Measurements from ENCODE around the gene HEXIM1.

Gene HEXIM1

GRCh38 chr17:45130681-45131615, 17.3 kb upstream of the HEXIM1 start:
- no peak for DNase-seq (ENCODE audit: low spot score)

- DNase-seq (ENCODE audit: low spot score) = no peak
Observed at GRCh38 chr17:45131616-45132319, 16.5 kb upstream of the HEXIM1 start.

DNA sequence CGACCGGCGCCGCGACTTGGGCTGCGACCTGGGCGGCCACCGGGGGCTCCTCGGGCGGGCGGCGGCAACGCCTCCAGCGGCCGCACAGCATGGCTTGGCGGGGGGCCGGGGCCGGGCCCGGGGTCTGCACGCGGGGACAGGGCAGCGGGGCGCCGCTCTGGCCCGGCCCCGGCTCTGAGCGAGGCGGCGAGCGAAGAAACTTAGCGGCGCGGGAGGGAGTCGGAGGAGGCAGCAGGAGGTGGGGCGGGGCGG, 16.0 kb upstream of the HEXIM1 start, which contains the start of gene PLCD3:
TSS of gene PLCD3 (minus strand) at position 196 of the 252 bp plus-strand sequence. CDS start at position 91, 105 bp downstream.
- no peak for DNase-seq (ENCODE audit: low spot score)

- peak; percentile 80 for DNase-seq (ENCODE audit: low spot score)
Observed at GRCh38 chr17:45132572-45133463, 15.5 kb upstream of the HEXIM1 start.

DNA sequence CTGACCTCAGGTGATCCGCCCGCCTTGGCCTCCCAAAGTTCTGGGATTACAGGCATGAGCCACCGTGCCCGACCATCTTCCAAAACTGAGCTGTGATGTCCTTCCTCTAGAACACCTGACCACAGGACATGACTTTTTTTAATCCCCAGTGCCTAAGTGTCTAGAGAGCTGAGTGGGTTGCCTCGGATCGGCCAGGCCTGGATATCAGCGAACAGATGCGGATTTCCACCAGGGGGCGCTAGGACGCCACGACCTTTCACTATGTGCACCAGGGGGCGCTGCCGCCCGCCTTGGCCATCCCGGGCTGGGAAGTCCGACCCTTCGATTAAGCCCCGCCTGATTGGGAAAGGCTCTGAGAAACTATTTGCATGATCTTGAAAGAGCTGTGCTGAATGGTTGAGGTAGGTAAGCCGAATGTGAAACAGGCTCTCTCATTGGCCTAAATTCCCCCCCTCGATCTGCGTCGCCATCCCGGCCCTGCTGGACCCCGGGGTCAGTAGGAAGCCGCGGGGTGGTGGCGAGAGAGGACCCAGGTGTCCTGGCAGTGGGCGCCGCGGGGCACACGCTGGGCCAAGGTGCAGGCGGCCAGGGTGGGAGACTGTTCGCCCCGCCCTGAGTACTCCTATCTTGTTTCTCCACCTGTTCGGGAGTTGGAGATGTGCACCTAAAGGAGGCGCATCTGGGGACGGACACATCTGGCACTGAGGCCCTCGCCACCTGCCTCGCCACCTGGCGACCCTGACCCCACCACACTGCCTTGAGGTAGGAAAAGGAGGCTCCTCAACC, 12.9 kb upstream of the HEXIM1 start, which contains the start of gene ACBD4:
TSS of gene ACBD4 (plus strand) at position 496 of the 786 bp plus-strand sequence. CDS start 458 bp downstream, outside the sequence.
- peak; percentile 99 for DNase-seq (ENCODE audit: low spot score)

- no peak for DNase-seq (ENCODE audit: low spot score)
Observed at GRCh38 chr17:45135978-45136791, 12.1 kb upstream of the HEXIM1 start.

- DNase-seq (ENCODE audit: low spot score) = no peak
Observed at GRCh38 chr17:45136846-45137560, 11.3 kb upstream of the HEXIM1 start.

DNA sequence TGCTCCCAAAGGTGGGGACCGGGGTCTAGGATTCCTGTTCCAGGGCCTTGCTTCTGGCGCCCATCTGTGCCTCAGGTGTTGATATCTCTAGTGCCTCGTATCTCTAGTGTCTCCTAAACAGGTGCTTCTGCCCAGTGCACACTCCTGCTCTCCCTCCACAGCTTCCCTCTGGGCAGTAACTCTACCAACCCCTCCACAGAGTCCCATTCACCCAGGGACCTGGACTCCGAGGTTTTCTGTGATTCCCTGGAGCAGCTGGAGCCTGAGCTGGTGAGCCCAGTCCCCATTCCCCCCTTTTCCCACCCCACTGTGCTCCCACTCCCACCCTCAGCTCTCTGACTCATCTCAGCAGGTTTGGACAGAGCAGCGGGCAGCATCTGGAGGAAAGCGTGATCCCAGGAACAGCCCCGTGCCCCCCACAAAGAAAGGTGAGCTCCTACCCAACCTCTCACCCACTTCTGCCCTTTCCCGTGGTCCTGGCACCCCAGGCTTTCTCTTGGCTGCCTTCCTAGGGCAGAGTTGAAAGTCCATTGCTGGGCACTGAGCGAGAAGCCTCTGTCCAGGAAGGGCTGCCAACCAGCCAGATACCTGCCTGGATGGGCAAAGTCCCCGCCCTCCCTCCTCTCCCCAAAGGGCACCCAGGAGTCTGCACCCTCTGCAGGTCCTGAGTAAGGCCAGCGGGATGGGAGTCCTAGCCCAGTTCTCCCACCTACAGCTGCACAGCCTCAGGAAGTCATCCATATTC, 10.5 kb upstream of the HEXIM1 start:
- no peak for DNase-seq (ENCODE audit: low spot score)

DNA sequence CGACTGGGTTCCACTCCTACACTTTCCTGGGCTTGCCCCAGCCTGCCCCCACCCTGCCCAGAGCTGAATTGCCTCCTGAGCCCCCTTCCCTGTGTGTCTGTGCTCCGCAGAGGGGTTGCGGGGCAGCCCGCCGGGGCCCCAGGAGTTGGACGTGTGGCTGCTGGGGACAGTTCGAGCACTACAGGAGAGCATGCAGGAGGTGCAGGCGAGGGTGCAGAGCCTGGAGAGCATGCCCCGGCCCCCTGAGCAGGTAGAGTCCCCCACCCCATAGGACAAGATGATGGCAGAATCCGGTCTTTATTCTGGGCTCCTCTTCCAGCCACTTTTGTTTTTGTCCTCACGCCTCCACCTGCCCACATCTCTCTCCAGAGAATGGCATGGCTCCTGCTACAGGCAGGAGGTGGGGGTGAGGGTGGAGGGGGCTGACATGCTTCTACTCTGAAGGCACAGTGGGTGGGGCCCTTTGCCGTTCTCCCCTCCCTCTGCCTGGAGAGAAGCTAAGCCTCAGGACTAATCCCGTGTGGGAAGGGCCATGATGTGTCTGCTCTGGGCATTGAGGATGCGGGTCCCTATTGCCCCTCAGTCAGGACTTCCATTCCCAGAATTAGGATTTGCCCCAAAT, 9.3 kb upstream of the HEXIM1 start:
- no peak for DNase-seq (ENCODE audit: low spot score)

DNA sequence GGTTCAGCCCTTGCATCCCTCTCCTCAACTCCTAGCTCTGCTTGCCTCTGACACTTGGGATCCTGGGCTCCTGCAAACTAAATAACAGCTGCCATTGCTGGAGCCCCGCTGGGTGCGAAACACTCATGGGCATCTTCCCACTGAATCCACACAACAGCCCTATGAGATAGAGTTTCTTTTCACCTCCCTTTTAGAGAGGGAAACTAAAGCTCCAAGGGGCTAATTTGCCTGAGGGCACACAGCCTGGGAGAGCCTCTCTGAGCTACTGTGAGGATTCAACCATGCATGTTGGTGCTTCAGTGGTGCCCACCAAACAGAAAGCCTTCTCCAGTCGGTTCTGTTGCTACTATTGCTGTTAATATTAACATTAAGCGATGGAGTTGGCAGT, 8.7 kb upstream of the HEXIM1 start:
- DNase-seq (ENCODE audit: low spot score) = no peak

DNA sequence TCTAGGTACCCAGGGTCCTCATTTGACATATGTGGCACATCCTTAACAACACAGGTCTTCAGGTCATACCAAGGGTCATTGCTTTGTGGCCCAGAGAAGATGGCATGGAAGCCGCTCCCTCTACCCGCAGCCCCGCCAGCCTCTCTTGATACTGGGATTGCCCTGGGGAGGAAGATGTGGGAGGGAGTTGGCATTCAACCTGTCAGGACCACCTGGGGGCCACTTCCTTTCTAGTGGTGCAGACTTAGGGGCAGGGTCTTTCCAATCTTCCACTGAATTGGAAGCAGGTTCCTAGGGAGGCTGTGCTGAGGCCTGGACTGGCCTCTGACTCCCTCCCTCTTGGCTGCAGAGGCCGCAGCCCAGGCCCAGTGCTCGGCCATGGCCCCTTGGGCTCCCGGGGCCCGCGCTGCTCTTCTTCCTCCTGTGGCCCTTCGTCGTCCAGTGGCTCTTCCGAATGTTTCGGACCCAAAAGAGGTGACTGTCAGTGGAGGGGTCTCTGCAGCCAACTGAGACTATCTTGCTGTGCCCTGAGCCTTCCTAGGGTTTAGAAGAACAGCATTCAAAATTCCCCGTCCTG, 5.1 kb upstream of the HEXIM1 start:
- no peak for DNase-seq (ENCODE audit: low spot score)

GRCh38 chr17:45143767-45144198, 4.5 kb upstream of the HEXIM1 start:
- peak; percentile 62 for DNase-seq (ENCODE audit: low spot score)

GRCh38 chr17:45144199-45145034, 3.9 kb upstream of the HEXIM1 start:
- DNase-seq (ENCODE audit: low spot score) = no peak

DNA sequence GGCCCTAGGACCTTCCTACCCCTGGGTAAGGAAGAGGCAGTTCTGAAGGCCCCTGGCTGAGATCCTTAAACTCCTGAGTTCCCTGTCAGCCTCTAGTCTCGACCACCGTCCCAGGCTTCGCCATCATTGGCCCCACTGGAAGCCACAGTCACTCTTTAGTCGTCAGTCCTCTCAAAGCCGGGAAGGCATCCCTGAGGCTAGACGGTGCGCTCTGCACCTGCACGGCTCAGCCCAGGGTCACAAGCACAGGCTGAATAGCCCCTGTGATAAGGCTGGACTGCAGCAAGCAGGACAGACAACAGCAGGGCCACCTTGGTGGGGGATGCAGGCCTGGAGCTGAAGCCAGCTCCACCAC, 3.3 kb upstream of the HEXIM1 start:
- no peak for DNase-seq (ENCODE audit: low spot score)

DNA sequence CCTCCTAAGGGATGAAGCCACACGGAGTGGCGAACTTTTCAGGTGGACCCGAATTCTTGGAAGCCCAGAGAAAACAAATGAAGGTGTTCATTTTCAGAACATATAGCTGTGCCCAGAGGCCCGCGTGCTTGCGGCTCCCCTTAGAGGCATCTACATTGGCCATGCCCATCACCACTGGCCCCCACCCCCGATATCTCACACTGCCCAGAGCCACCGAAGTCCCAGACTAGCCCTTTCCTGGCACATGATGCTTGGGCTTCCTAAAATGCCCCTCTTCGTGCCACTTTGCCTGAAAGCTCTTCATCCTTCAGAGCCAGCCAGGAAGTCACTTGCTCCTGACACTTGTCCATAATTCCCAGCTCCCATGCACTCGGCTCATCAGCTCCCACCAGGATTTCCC, 2.1 kb upstream of the HEXIM1 start:
- no peak for DNase-seq (ENCODE audit: low spot score)

DNA sequence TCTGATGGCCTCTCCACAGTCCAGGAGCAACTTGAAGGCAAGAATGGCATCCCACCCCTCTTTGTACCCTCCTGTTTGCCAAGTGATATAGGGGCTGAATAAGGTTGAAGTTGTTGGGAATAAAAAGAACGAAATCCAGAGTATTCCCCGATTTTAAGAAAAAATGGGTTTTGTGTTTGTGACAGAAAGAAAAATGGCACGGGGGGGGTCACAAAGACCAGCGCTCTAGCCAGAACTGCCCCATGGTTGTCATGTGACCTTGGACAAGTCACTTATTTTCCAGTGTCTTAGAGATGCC, 1.7 kb upstream of the HEXIM1 start:
- no peak for DNase-seq (ENCODE audit: low spot score)

DNA sequence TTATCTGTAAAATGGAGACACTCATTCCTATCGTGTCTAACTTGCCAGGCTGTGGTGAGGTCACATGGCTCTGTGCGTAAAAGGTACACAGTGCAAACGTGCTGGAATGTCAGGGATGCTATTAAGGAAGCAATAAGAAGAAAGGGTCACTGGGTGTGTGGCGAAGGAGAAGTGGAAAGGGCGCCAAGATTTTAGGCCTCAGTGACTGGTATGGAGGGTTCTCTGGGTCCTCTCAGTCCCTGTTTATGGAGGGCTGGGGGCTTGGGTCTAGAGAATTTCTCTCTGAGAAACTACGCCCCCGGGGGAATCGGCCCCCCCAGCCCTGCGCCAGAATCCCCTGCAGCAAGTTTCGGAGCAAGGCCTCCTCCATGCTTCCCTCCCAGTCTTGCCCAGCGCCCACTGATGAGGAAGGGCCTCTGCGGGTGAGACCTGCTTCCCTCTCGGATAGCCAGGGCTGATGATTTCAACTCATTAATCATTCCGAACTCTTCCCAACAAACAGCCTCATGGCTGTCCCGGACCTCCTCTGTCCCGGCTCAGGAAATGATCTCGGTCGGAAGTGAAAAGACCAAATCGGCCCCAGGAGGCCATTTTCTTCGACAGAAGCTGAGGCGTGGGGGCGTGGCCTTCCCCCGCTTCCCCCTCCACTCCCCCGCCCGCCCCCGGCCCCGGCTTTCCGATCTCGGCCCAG, 1.2 kb upstream of the HEXIM1 start:
- no peak for DNase-seq (ENCODE audit: low spot score)

All from cerebellar cortex (tissue), 1 donor.